GM18867 (cell line): Measurements from ENCODE around the gene FRAS1.

Experiments used
- ATAC-seq: cut with Tn5 transposase; IDR thresholded peaks from one replicate; pipeline ENCODE4 v1.9.1; 2021; ENCODE audit warnings: mild to moderate bottlenecking, moderate library complexity; ENCODE audit not compliant: unreplicated experiment

Gene FRAS1

GRCh38 chr4:78360466-78360865 is 303.3 kb downstream of the FRAS1 start:
- ATAC-seq, result no peak

- ATAC-seq, result no peak
These were observed 304.5 kb downstream of the FRAS1 start for GRCh38 chr4:78361621-78362120.

GRCh38 chr4:78362310-78362709 is 305.2 kb downstream of the FRAS1 start:
- no peak for ATAC-seq

GRCh38 chr4:78363031-78363570 is 306.0 kb downstream of the FRAS1 start:
- ATAC-seq, result no peak

- no peak for ATAC-seq
These were observed 312.6 kb downstream of the FRAS1 start for GRCh38 chr4:78369679-78370078.

GRCh38 chr4:78370631-78371372 is 313.7 kb downstream of the FRAS1 start:
- ATAC-seq, result no peak

GRCh38 chr4:78372355-78372988 is 315.3 kb downstream of the FRAS1 start:
- no peak for ATAC-seq

- no peak for ATAC-seq
These were observed 320.4 kb downstream of the FRAS1 start for GRCh38 chr4:78377555-78377954.

GRCh38 chr4:78379040-78379439 is 321.9 kb downstream of the FRAS1 start:
- ATAC-seq, result no peak

GRCh38 chr4:78379991-78380729 is 323.0 kb downstream of the FRAS1 start:
- no peak for ATAC-seq

- no peak for ATAC-seq
These were observed 329.6 kb downstream of the FRAS1 start for GRCh38 chr4:78386679-78387078.

GRCh38 chr4:78395642-78396041 is 338.5 kb downstream of the FRAS1 start:
- ATAC-seq, result no peak

- ATAC-seq, result no peak
These were observed 339.6 kb downstream of the FRAS1 start for GRCh38 chr4:78396613-78397291.

GRCh38 chr4:78397292-78397630 is 340.1 kb downstream of the FRAS1 start:
- no peak for ATAC-seq

GRCh38 chr4:78409612-78410202 is 352.6 kb downstream of the FRAS1 start:
- no peak for ATAC-seq

GRCh38 chr4:78410225-78410624 is 353.1 kb downstream of the FRAS1 start:
- no peak for ATAC-seq

- no peak for ATAC-seq
These were observed 353.6 kb downstream of the FRAS1 start for GRCh38 chr4:78410676-78411075.

GRCh38 chr4:78414116-78414515 is 357.0 kb downstream of the FRAS1 start:
- ATAC-seq, result no peak

GRCh38 chr4:78417603-78418002 is 360.5 kb downstream of the FRAS1 start:
- no peak for ATAC-seq

- no peak for ATAC-seq
These were observed 361.3 kb downstream of the FRAS1 start for GRCh38 chr4:78418406-78418805.

GRCh38 chr4:78423790-78424189 is 366.7 kb downstream of the FRAS1 start:
- no peak for ATAC-seq
